GM12864 (cell line): Measurements from ENCODE around the gene GTF3C5.

ENCODE experiments used
- DNase-seq: peaks from one replicate; pipeline ENCODE4 v3.0.0-alpha.2; 2011; ENCODE audit warnings: low read depth
- H3K4me3 ChIP-seq: 2 replicates; pipeline ENCODE4 v1.5.1; 2011; ENCODE audit warnings: mild to moderate bottlenecking, low read depth, low read length, control low read depth
- CTCF ChIP-seq: IDR thresholded peaks from 2 replicates; pipeline ENCODE4 v1.5.1; 2011; ENCODE audit warnings: low read depth, mild to moderate bottlenecking, moderate library complexity, low read length, control low read depth, inconsistent platforms; ENCODE audit errors: missing control alignments

Gene GTF3C5

GRCh38 chr9:132998831-132999635, 31.8 kb upstream of the GTF3C5 start:
- TF ChIP-seq CTCF, result no peak
- H3K4me3 ChIP-seq, result no peak overlapping the region
- DNase-seq, result no peak

GRCh38 chr9:133002147-133003070, 28.4 kb upstream of the GTF3C5 start:
- H3K4me3 ChIP-seq, result no peak overlapping the region
- no peak for DNase-seq
- no peak for TF ChIP-seq CTCF

- H3K4me3 ChIP-seq, result no peak overlapping the region
- TF ChIP-seq CTCF, result no peak
- DNase-seq, result no peak
Observed at GRCh38 chr9:133003071-133003461, 27.7 kb upstream of the GTF3C5 start.

GRCh38 chr9:133003671-133004090, 27.1 kb upstream of the GTF3C5 start:
- TF ChIP-seq CTCF, result no peak
- H3K4me3 ChIP-seq, result no peak overlapping the region
- no peak for DNase-seq

GRCh38 chr9:133004091-133004998, 26.5 kb upstream of the GTF3C5 start:
- H3K4me3 ChIP-seq, result no peak overlapping the region
- no peak for TF ChIP-seq CTCF
- no peak for DNase-seq

GRCh38 chr9:133004999-133005760, 25.6 kb upstream of the GTF3C5 start:
- no peak for TF ChIP-seq CTCF
- no peak for DNase-seq
- H3K4me3 ChIP-seq, result no peak overlapping the region
